WERI-Rb-1 (cell line): ENCODE results near the gene MME.
"Not testable (repeated sequence)": the region's sequence is repeated elsewhere in the genome, so short reads cannot be mapped to it uniquely, and the experiment has no call there.

Source experiments
- DNase-seq: peaks from one replicate; pipeline ENCODE4 v3.0.0-alpha.2; 2020
- H3K27ac ChIP-seq: fragments of 250-450 bp; sonication (Bioruptor Pico); 2 replicates; pipeline ENCODE4 v1.5.1; 2020; ENCODE audit warnings: mild to moderate bottlenecking, moderate library complexity
- H3K27me3 ChIP-seq: fragments of 250-450 bp; sonication (Bioruptor Pico); 2 replicates; pipeline ENCODE4 v1.5.1; 2021; ENCODE audit warnings: mild to moderate bottlenecking, low read depth, moderate library complexity; ENCODE audit not compliant: insufficient read depth, severe bottlenecking
- H3K36me3 ChIP-seq: fragments of 250-450 bp; sonication (Bioruptor Pico); 2 replicates; pipeline ENCODE4 v1.5.1; 2020; ENCODE audit warnings: mild to moderate bottlenecking, moderate library complexity
- H3K4me3 ChIP-seq: 2 replicates; pipeline ENCODE4 v1.5.1; 2011; ENCODE audit warnings: low read depth, mild to moderate bottlenecking, control low read depth, low read length
- H3K9me3 ChIP-seq: fragments of 250-450 bp; sonication (Bioruptor Pico); 2 replicates; pipeline ENCODE4 v1.5.1; 2021; ENCODE audit warnings: mild to moderate bottlenecking, moderate library complexity; ENCODE audit not compliant: severe bottlenecking
- CTCF ChIP-seq: IDR thresholded peaks from 2 replicates; pipeline ENCODE4 v1.5.1; 2011; ENCODE audit warnings: low read depth, mild to moderate bottlenecking, control low read depth, inconsistent platforms, low read length

MME gene

DNA sequence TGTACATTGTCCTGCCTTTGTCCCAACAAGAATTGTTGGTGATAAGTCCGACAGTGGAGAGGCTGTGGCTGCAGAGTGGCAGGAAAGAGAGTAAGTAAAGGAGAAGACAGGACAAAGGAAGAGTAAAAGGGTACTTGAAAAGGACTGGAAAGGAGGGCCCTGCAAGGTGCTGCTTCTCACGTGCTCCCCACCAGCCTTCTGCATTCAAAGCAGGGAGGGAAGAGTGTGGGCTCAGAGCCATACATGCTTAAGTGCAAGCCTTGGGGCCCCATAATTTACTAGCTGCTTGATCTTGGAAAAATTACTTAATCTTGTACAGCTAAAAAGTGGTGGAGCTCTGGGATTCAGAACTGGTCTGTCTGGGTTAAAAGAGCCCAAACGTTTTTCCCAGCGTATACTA lies 29.9 kb downstream of the MME start:
- DNase-seq, result no peak
- Histone ChIP-seq H3K27ac (no peak overlapping the region), H3K36me3 (no peaks in the 10 kb centered on the region), H3K4me3 (no peak overlapping the region), H3K27me3 (no peaks in the 10 kb centered on the region), H3K9me3 (no peaks in the 10 kb centered on the region)
- TF ChIP-seq CTCF, result no peak

DNA sequence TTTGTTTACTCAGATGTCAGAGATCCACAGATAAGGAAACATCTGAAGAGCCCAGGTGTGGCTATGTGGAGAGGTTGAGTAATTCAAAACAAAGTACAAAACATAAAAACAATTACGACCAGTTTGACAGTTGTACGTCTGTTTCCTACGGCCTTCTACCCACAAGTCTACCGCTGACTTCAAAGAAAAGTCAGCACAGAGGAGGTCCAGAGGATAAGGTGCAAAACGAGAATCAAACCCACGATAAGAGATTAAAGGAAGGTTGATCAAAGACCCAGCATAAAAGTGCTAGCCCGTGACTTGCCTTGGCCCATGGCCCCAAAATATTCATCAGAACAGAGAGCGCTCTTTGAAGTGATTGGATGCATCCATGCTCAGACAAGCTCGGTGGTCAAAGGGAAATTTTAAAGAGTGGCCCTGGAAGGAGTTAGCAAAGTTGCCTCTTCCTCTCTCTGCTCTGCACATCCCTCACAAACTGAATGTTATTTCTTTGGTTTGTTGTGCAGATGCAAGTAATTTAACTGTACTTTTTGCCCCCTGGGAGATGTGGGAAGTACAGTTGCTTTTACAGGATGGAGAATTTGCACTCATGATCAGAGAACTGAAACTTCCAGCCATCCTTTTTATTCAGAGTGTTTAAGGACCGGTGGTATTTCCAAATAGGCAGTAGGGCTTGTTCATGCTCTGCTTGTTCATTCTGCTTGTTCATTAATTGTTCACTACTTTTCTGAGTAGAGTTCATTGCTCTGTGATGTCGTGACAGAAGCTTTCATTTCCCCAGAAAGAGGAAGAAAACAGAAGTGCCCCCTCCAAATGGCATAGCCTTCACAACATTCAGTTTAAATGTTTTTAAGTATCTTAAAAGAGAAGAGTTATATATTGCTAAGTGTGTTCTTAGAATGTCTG lies 31.1 kb downstream of the MME start:
- no peak overlapping the region for H3K4me3 ChIP-seq
- no peaks in the 10 kb centered on the region for H3K36me3 ChIP-seq
- no peak for DNase-seq
- H3K27ac ChIP-seq, result no peak overlapping the region
- H3K27me3 ChIP-seq, result no peaks in the 10 kb centered on the region
- no peak for TF ChIP-seq CTCF
- no peaks in the 10 kb centered on the region for H3K9me3 ChIP-seq

DNA sequence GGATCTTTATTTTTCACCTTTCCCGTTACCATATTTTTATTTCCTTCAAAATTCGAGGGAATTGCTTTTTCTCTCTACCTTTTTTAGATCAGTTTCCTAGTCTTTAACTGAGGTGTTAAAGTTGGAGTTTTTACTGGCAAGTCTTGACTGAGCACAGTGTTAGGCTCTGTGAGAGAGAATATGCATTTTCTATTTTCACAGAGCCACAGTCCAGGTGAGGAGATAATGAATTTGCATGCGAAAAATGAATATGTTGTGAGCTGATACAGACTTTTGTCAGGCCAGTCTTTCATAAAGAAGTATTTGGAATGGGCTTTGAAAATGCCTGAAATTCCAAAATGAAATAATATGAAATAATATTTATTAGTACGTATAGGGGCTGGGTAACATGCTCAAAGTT lies 31.9 kb downstream of the MME start:
- Histone ChIP-seq H3K4me3 (no peak overlapping the region), H3K36me3 (no peaks in the 10 kb centered on the region), H3K9me3 (no peaks in the 10 kb centered on the region), H3K27ac (no peak overlapping the region), H3K27me3 (no peaks in the 10 kb centered on the region)
- no peak for TF ChIP-seq CTCF
- DNase-seq, result no peak

GRCh38 chr3:155112661-155113389 lies 32.7 kb downstream of the MME start:
- Histone ChIP-seq H3K9me3 (no peaks in the 10 kb centered on the region), H3K36me3 (no peaks in the 10 kb centered on the region), H3K4me3 (no peak overlapping the region), H3K27me3 (no peaks in the 10 kb centered on the region), H3K27ac (no peak overlapping the region)
- TF ChIP-seq CTCF, result no peak
- DNase-seq, result no peak

DNA sequence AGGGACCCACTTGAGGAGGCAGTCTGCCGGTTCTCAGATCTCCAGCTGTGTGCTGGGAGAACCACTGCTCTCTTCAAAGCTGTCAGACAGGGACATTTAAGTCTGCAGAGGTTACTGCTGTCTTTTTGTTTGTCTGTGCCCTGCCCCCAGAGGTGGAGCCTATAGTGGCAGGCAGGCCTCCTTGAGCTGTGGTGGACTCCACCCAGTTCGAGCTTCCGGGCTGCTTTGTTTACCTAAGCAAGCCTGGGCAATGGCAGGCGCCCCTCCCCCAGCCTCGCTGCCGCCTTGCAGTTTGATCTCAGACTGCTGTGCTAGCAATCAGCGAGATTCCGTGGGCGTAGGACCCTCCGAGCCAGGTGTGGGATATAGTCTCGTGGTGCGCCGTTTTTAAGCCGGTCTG lies 44.6 kb downstream of the MME start:
- H3K27ac ChIP-seq, H3K36me3 ChIP-seq, H3K27me3 ChIP-seq, H3K4me3 ChIP-seq, DNase-seq, H3K9me3 ChIP-seq: not testable (repeated sequence)

GRCh38 chr3:155129396-155129795 lies 49.3 kb downstream of the MME start:
- Histone ChIP-seq H3K36me3 (no peaks in the 10 kb centered on the region), H3K27me3 (no peaks in the 10 kb centered on the region), H3K27ac (no peak overlapping the region), H3K4me3 (no peak overlapping the region), H3K9me3 (no peaks in the 10 kb centered on the region)
- DNase-seq, result no peak
- no peak for TF ChIP-seq CTCF
